ENCODE measurements around the gene RNF8.

RNF8 gene

GRCh38 chr6:37354526-37355384, 972 bp downstream of the RNF8 start:
- peak; percentile 66 for ATAC-seq
- no peak for TF ChIP-seq ZNF565 (CRISPR knock-in tag; conservative IDR thresholded peaks at IDR 0.05; ENCODE audit: low read depth)
- TF ChIP-seq TCF4 (CRISPR knock-in tag; IDR thresholded peaks at IDR 0.05; ENCODE audit: borderline replicate concordance) = no peak
- no peak for TF ChIP-seq CSDC2 (CRISPR knock-in tag; IDR thresholded peaks at IDR 0.05)
- no peak for TF ChIP-seq ZC3H10 (CRISPR knock-in tag; IDR thresholded peaks at IDR 0.05)
- TF ChIP-seq ZNF70 (CRISPR knock-in tag; IDR thresholded peaks at IDR 0.05) = no peak
- TF ChIP-seq BACH2 (CRISPR knock-in tag; IDR thresholded peaks at IDR 0.05; ENCODE audit: borderline replicate concordance) = no peak
- TF ChIP-seq ISL1 (CRISPR knock-in tag; IDR thresholded peaks at IDR 0.05) = no peak
- TF ChIP-seq OSR1 (CRISPR knock-in tag; IDR thresholded peaks at IDR 0.05) = no peak
- no peak for TF ChIP-seq RARB (CRISPR knock-in tag; IDR thresholded peaks at IDR 0.05)
- TF ChIP-seq, protein P1, sequence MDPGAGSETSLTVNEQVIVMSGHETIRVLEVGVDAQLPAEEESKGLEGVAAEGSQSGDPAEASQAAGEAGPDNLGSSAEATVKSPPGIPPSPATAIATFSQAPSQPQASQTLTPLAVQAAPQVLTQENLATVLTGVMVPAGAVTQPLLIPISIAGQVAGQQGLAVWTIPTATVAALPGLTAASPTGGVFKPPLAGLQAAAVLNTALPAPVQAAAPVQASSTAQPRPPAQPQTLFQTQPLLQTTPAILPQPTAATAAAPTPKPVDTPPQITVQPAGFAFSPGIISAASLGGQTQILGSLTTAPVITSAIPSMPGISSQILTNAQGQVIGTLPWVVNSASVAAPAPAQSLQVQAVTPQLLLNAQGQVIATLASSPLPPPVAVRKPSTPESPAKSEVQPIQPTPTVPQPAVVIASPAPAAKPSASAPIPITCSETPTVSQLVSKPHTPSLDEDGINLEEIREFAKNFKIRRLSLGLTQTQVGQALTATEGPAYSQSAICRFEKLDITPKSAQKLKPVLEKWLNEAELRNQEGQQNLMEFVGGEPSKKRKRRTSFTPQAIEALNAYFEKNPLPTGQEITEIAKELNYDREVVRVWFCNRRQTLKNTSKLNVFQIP (CRISPR knock-in tag; IDR thresholded peaks at IDR 0.05; ENCODE audit: borderline replicate concordance, low read depth) = no peak
- TF ChIP-seq, protein P2, sequence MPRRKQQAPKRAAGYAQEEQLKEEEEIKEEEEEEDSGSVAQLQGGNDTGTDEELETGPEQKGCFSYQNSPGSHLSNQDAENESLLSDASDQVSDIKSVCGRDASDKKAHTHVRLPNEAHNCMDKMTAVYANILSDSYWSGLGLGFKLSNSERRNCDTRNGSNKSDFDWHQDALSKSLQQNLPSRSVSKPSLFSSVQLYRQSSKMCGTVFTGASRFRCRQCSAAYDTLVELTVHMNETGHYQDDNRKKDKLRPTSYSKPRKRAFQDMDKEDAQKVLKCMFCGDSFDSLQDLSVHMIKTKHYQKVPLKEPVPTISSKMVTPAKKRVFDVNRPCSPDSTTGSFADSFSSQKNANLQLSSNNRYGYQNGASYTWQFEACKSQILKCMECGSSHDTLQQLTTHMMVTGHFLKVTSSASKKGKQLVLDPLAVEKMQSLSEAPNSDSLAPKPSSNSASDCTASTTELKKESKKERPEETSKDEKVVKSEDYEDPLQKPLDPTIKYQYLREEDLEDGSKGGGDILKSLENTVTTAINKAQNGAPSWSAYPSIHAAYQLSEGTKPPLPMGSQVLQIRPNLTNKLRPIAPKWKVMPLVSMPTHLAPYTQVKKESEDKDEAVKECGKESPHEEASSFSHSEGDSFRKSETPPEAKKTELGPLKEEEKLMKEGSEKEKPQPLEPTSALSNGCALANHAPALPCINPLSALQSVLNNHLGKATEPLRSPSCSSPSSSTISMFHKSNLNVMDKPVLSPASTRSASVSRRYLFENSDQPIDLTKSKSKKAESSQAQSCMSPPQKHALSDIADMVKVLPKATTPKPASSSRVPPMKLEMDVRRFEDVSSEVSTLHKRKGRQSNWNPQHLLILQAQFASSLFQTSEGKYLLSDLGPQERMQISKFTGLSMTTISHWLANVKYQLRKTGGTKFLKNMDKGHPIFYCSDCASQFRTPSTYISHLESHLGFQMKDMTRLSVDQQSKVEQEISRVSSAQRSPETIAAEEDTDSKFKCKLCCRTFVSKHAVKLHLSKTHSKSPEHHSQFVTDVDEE (CRISPR knock-in tag; IDR thresholded peaks at IDR 0.05) = no peak
- TF ChIP-seq GLIS3 (CRISPR knock-in tag; IDR thresholded peaks at IDR 0.05) = no peak
- TF ChIP-seq, protein P3, sequence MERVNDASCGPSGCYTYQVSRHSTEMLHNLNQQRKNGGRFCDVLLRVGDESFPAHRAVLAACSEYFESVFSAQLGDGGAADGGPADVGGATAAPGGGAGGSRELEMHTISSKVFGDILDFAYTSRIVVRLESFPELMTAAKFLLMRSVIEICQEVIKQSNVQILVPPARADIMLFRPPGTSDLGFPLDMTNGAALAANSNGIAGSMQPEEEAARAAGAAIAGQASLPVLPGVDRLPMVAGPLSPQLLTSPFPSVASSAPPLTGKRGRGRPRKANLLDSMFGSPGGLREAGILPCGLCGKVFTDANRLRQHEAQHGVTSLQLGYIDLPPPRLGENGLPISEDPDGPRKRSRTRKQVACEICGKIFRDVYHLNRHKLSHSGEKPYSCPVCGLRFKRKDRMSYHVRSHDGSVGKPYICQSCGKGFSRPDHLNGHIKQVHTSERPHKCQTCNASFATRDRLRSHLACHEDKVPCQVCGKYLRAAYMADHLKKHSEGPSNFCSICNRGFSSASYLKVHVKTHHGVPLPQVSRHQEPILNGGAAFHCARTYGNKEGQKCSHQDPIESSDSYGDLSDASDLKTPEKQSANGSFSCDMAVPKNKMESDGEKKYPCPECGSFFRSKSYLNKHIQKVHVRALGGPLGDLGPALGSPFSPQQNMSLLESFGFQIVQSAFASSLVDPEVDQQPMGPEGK (CRISPR knock-in tag; IDR thresholded peaks at IDR 0.05; ENCODE audit: borderline replicate concordance) = no peak; the same call in 1 of the 2 replicates
- TF ChIP-seq ARNTL (CRISPR knock-in tag; IDR thresholded peaks at IDR 0.05; ENCODE audit: borderline replicate concordance, low read depth) = no peak

- ATAC-seq = no peak
- TF ChIP-seq ZNF8 (CRISPR knock-in tag; IDR thresholded peaks at IDR 0.05) (no peak), ARNTL (CRISPR knock-in tag; IDR thresholded peaks at IDR 0.05; ENCODE audit: borderline replicate concordance, low read depth) (no peak), ZFP3 (CRISPR knock-in tag; IDR thresholded peaks at IDR 0.05) (no peak), ESRRG (CRISPR knock-in tag; IDR thresholded peaks at IDR 0.05) (no peak), ISL1 (CRISPR knock-in tag; IDR thresholded peaks at IDR 0.05) (no peak), PPARA (CRISPR knock-in tag; IDR thresholded peaks at IDR 0.05; ENCODE audit: borderline replicate concordance) (no peak), RARB (CRISPR knock-in tag; IDR thresholded peaks at IDR 0.05) (no peak), ZC3H10 (CRISPR knock-in tag; IDR thresholded peaks at IDR 0.05) (no peak)
- TF ChIP-seq, protein P3 (CRISPR knock-in tag; IDR thresholded peaks at IDR 0.05; ENCODE audit: borderline replicate concordance) = no peak
Observed at GRCh38 chr6:37357288-37357687, 3.5 kb downstream of the RNF8 start.

GRCh38 chr6:37357860-37358259, 4.1 kb downstream of the RNF8 start:
- TF ChIP-seq ZNF70 (CRISPR knock-in tag; IDR thresholded peaks at IDR 0.05) = no peak
- TF ChIP-seq ZNF565 (CRISPR knock-in tag; conservative IDR thresholded peaks at IDR 0.05; ENCODE audit: low read depth) = no peak
- TF ChIP-seq ZFP3 (CRISPR knock-in tag; IDR thresholded peaks at IDR 0.05) = no peak
- ATAC-seq = no peak

- no peak for TF ChIP-seq ESRRG (CRISPR knock-in tag; IDR thresholded peaks at IDR 0.05)
- TF ChIP-seq, protein P2 (CRISPR knock-in tag; IDR thresholded peaks at IDR 0.05) = no peak
- TF ChIP-seq RARB (CRISPR knock-in tag; IDR thresholded peaks at IDR 0.05) = no peak
- no peak for TF ChIP-seq TOX (CRISPR knock-in tag; IDR thresholded peaks at IDR 0.05; ENCODE audit: borderline replicate concordance)
- TF ChIP-seq ZNF565 (CRISPR knock-in tag; conservative IDR thresholded peaks at IDR 0.05; ENCODE audit: low read depth) = no peak
- no peak for ATAC-seq
Observed at GRCh38 chr6:37359039-37359438, 5.3 kb downstream of the RNF8 start.
